A673 (cell line): ENCODE measurements around the gene HAND2. TPM values are rescaled to one million over a fixed set of nuclear protein-coding genes. Genes with fewer than 3 reads are reported as not detected.

Experiments
- BruUV-seq: library from RNA; stranded (reverse); fragments of 400-500 nt; replicated peaks from 2 replicates; lab custom pipeline; 2021; lab: Mats Ljungman, UMichigan
- CTCF ChIA-PET: fragments of 300-600 bp; sonication (Branson Sonifier 250); formaldehyde crosslinking; loops from one replicate; lab custom pipeline; 2022; ENCODE audit warnings: antibody characterized with exemption; lab: Charles Lee
- POLR2A ChIA-PET: fragments of 300-600 bp; sonication (Branson Sonifier 250); formaldehyde crosslinking; loops from one replicate; lab custom pipeline; 2022; ENCODE audit warnings: antibody characterized with exemption; ENCODE audit not compliant: low non-redundant PET; lab: Charles Lee
- DNase-seq: peaks from one replicate; pipeline ENCODE4 v3.0.0-alpha.2; 2015; ENCODE audit warnings: low spot score
- H3K27ac ChIP-seq: fragments of 200-600 bp; sonication (generic); 2 replicates; pipeline ENCODE4 v1.5.1; 2016; ENCODE audit warnings: mixed run types, low read depth, mild to moderate bottlenecking, mixed read lengths, antibody characterized with exemption, low read length; ENCODE audit not compliant: poor library complexity, severe bottlenecking
- H3K27me3 ChIP-seq: fragments of 200-600 bp; sonication (generic); replicated peaks from 2 replicates; pipeline ENCODE4 v1.6.1; 2017; ENCODE audit warnings: mixed run types, low read depth, mild to moderate bottlenecking, mixed read lengths, antibody characterized with exemption, low read length; ENCODE audit not compliant: insufficient read depth, poor library complexity
- H3K36me3 ChIP-seq: fragments of 200-600 bp; sonication (generic); 2 replicates; pipeline ENCODE4 v1.6.1; 2016; ENCODE audit warnings: mixed run types, mild to moderate bottlenecking, mixed read lengths, antibody characterized with exemption, low read length; ENCODE audit not compliant: insufficient read depth, poor library complexity, severe bottlenecking
- H3K4me1 ChIP-seq: fragments of 200-600 bp; sonication (generic); 2 replicates; pipeline ENCODE4 v1.6.1; 2017; ENCODE audit warnings: mixed run types, mild to moderate bottlenecking, mixed read lengths, antibody characterized with exemption, low read length; ENCODE audit not compliant: insufficient read depth, poor library complexity, severe bottlenecking
- H3K4me3 ChIP-seq: fragments of 200-600 bp; sonication (generic); 2 replicates; pipeline ENCODE4 v1.5.1; 2016; ENCODE audit warnings: low read depth, mixed run types, mild to moderate bottlenecking, mixed read lengths, low read length; ENCODE audit not compliant: poor library complexity, severe bottlenecking
- H3K9me3 ChIP-seq: fragments of 200-600 bp; sonication (generic); 2 replicates; pipeline ENCODE4 v1.6.1; 2016; ENCODE audit warnings: mixed run types, low read depth, mild to moderate bottlenecking, mixed read lengths, antibody characterized with exemption, low read length; ENCODE audit not compliant: poor library complexity, severe bottlenecking
- EZH2 ChIP-seq: fragments of 200-600 bp; sonication (generic); IDR thresholded peaks from 2 replicates; pipeline ENCODE4 v1.6.1; 2017; ENCODE audit warnings: borderline replicate concordance, low read depth, mild to moderate bottlenecking, mixed read lengths, antibody characterized with exemption, low read length; ENCODE audit not compliant: poor library complexity, severe bottlenecking
- intact Hi-C: fragments of 100-400 bp; cut with micrococcal nuclease; formaldehyde crosslinking; loops from one replicate; pipeline ENCODE4 v1.10.0; 2022; ENCODE audit not compliant: unreplicated experiment
- total RNA-seq: library from RNA; stranded (reverse); gene quantifications from 2 replicates; pipeline ENCODE4 v1.2.3, GENCODE V29; 2021
- TF ChIP-seq, protein P1 (sequence below): fragments of 300-800, 200-600 bp; sonication (generic); conservative IDR thresholded peaks from 2 replicates; pipeline ENCODE4 v1.5.1; 2017; ENCODE audit warnings: low read depth, mild to moderate bottlenecking, antibody characterized with exemption, low read length, moderate library complexity, mixed read lengths

HAND2 gene
- total RNA-seq, 1 experiment from 2014 or later: 24.0 TPM

DNA sequence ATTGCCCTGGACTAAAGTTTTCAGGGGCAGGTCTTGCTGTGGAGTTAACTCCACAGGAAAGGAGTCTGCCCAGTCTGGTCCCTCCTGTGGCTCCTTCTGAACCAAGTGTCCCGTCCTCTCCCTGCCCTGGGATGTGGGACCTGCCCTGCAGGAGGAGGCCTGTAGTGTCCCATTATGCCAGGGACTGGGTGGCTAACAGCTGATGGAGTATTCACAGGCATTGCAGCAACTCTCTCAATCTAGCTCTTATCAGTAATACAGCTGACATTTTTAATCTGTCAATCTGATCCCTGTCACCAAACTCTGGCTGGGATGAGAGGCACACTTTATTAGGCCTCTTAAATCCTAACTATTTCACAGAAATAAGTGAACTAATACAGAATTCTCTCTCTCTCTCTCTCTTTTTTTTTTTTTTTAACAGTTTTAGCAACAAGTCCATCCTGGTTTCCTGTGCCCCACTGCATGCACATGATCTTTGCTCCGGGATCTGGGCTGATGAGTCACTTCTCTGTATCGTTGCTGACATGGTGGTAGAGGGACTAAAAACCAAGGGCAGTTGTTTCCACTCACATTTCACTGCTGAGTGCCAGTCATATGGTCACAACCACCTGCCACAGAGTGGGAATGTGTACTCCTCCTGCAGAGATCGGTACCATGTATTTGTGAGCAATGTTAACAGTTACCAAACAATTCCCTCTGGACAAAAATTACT lies 39.1 kb downstream of the HAND2 start:
- ChIA-PET POLR2A (no interaction called here), CTCF (interaction anchor here (0.7 kb wide), 2 partner anchors 21 to 66 kb away, joined by 4 to 5 read pairs; no protein-coding TSS in a partner anchor)
- Histone ChIP-seq H3K27ac (no peak overlapping the region), H3K27me3 (no peaks in the 10 kb centered on the region), H3K9me3 (no peaks in the 10 kb centered on the region), H3K36me3 (no peaks in the 10 kb centered on the region), H3K4me3 (no peak overlapping the region), H3K4me1 (peaks cover 65% of the 10 kb centered on the region)
- TF ChIP-seq, protein P1, sequence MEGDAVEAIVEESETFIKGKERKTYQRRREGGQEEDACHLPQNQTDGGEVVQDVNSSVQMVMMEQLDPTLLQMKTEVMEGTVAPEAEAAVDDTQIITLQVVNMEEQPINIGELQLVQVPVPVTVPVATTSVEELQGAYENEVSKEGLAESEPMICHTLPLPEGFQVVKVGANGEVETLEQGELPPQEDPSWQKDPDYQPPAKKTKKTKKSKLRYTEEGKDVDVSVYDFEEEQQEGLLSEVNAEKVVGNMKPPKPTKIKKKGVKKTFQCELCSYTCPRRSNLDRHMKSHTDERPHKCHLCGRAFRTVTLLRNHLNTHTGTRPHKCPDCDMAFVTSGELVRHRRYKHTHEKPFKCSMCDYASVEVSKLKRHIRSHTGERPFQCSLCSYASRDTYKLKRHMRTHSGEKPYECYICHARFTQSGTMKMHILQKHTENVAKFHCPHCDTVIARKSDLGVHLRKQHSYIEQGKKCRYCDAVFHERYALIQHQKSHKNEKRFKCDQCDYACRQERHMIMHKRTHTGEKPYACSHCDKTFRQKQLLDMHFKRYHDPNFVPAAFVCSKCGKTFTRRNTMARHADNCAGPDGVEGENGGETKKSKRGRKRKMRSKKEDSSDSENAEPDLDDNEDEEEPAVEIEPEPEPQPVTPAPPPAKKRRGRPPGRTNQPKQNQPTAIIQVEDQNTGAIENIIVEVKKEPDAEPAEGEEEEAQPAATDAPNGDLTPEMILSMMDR: no peak
- no peak for TF ChIP-seq EZH2
- no TSS peak for BruUV-seq
- intact Hi-C loops: loop anchor here (5.0 kb wide), 1 partner anchor 174 kb away; no protein-coding TSS in a partner anchor
- DNase-seq: no peak

DNA sequence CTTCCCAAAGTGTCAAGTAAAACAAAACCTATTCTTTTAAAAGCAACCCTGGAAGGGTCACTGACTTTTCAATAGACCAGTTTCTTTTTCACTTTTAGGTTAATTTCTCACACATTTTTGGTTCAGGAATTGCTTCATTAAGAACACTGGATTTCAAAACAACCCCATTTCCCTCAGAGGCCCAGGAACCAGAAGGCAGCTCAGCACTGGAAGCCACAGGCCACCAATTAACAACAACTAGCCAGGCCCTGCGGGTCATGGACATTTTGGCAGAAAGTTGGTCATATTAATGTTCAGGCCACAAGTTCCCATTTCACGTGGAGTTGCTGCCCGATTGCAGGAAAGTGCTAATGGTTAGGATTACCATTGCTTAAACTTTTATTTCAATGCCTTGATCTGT lies 39.8 kb downstream of the HAND2 start:
- no peak for DNase-seq
- no peaks in the 10 kb centered on the region for H3K9me3 ChIP-seq
- BruUV-seq: no TSS peak
- ChIA-PET POLR2A (no interaction called here), CTCF (no interaction called here)
- no peaks in the 10 kb centered on the region for H3K27me3 ChIP-seq
- peaks cover 67% of the 10 kb centered on the region for H3K4me1 ChIP-seq
- no peak for TF ChIP-seq EZH2
- TF ChIP-seq, protein P1: no peak
- no peak overlapping the region for H3K27ac ChIP-seq
- intact Hi-C loops: loop anchor here (5.0 kb wide), 1 partner anchor 173 kb away; no protein-coding TSS in a partner anchor
- no peak overlapping the region for H3K4me3 ChIP-seq
- H3K36me3 ChIP-seq: no peaks in the 10 kb centered on the region

DNA sequence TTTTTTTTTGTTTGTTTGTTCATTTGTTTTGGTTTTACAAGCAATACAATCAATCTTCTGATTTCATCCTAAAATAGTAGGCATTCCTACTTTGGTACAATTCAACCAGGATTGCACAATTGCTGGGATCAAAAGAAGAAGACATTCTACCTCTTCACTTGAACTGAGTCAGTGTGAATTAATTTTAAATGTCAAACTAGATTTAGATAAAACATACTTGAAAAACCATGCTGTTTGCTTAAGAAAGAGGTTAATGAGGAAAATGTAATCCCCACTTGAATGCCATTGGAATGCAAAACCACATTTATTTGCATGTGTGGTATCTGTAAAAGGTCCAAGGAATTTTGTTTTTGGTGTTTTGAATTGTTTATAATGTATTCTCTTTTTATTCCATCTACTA lies 40.5 kb downstream of the HAND2 start:
- intact Hi-C loops: no loop called here
- CTCF ChIA-PET: no interaction called here

More for the DNA sequence above, 40.5 kb downstream of the HAND2 start:
- DNase-seq: peak; percentile 60
- Histone ChIP-seq H3K27ac (no peak overlapping the region), H3K27me3 (no peaks in the 10 kb centered on the region), H3K9me3 (no peaks in the 10 kb centered on the region), H3K36me3 (no peaks in the 10 kb centered on the region), H3K4me1 (peaks cover 67% of the 10 kb centered on the region), H3K4me3 (no peak overlapping the region)
- no TSS peak for BruUV-seq
- POLR2A ChIA-PET: no interaction called here
- no peak for TF ChIP-seq EZH2
